GM19238 (cell line): ENCODE data around the gene ADH1C.
"Not testable (repeated sequence)": the region's sequence is repeated elsewhere in the genome, so short reads cannot be mapped to it uniquely, and the experiment has no call there.

Source experiments
- DNase-seq: peaks from one replicate; pipeline ENCODE4 v3.0.0; 2011; ENCODE audit warnings: low spot score; ENCODE audit not compliant: insufficient read length

The ADH1C gene

DNA sequence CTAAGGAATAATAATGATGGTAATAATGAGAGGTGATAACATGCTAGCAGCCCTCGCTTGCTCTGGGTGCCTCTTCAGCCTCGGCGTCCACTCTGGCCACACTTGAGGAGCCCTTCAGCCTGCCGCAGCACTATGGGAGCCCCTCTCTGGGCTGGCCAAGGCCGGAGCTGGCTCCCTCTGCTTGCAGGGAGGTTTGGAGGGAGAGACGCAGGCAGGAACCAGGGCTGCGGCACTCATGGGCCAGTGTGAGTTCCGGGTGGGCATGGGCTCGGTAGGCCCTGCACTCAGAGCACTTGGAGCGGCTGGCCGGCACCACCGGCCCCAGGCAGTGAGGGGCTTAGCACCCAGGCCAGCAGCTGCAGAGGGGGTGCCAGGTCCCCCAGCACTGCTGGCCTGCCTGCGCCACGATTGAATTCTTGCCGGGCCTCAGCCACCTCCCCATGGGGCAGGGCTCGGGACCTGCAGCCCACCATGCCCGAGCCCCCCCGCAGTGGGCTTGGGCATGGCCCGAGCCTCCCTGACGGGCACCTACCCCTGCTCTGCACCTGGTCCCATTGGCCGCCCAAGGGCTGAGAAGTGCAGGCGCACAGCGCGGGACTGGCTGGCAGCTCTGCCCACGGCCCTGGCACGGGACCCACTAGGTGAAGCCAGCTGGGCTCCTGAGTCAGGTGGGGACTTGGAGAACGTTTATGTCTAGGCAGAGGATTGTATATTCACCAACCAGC, 7.1 kb upstream of the ADH1C start:
- DNase-seq, result no peak

GRCh38 chr4:99357948-99358347, 5.4 kb upstream of the ADH1C start:
- no peak for DNase-seq

- DNase-seq, result peak; percentile 16
Measured at GRCh38 chr4:99356992-99357391, 4.4 kb upstream of the ADH1C start.

DNA sequence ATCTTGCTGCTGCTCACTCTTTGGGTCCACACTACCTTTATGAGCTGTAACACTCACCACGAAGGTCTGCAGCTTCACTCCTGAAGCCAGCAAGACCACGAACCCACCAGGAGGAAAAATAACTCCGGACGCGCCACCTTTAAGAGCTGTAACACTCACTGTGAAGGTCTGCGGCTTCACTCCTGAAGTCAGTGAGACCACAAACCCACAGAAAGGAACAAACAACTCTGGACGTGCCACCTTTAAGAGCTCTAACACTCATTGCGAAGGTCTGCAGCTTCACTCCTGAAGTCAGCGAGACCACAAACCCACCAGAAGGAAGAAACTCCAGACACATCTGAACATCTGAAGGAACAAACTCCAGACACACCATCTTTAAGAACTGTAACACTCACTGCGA, 3.6 kb upstream of the ADH1C start:
- not testable (repeated sequence) for DNase-seq

DNA sequence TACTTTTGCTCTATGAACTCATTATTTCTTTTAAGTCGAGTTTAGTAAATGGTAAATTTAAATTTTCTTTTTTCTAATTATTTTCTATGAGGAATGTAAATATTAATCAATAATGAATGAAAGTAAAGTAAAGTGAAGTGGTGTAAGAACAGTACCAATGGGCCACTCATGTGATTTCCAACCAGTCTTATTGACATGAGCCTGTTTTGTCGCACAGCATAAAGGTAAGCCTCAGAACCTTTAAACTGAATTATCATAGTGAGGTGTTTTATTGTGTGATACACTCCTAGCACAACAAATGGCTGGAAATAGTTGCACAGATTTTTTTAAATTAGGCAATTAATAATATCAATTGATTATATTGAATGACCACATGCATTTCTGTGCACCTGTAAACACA, 1.1 kb downstream of the ADH1C start:
- DNase-seq, result no peak

DNA sequence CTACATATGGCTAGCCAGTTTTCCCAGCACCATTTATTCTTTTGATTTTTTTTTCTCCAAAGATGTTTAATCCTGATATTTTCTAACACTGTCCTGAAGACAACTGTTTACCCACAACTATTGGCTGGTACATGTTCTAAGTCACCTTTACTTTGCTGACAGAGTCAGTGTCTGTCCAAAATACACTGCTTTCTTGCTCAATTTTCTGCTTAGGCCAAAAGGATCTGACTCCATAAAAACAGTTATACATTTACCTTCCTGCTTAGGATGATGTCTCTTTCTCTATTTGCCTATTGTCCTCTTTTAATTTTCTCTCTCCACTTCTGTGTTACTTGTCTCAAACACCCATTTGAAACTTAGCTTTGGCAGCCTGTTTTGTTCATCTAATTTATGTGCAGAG, 3.2 kb downstream of the ADH1C start:
- no peak for DNase-seq

DNA sequence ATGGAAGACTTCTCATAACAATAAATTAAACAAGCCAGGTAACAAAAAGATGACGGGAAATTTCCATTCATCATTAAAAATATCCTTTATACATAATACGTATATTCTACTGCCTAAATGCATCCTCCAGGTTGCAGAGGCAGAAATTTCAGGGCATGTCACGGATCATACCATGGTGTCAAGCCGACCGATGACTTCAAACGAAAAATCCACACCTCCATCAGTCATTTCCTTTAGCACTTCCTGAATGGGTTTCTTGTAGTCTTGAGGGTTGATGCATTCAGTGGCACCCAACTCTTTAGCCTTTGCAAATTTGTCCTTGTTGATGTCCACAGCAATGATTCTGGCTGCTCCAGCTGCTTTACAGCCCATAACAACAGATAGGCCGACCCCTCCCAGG, 9.9 kb downstream of the ADH1C start:
- DNase-seq, result not testable (repeated sequence)

GRCh38 chr4:99341426-99341825, 11.1 kb downstream of the ADH1C start:
- no peak for DNase-seq

DNA sequence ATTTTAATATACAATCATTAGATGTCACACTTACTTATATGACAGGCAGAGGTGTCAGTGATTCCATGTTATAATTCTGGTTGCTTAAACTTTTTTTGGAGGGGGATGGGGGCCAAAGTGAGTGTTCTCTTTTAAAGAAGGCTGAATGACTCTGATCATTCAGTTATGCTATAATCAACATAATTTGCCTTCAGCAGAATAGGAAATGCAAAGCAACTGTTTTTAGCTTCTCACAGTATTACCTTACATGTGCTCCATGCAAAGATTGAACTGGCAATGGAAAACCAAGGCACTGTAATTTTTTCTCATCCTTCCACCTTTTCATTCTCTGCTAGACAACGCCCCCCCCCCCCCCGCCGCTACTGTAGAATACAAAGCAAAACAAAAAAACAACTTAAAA, 13.4 kb downstream of the ADH1C start:
- no peak for DNase-seq

GRCh38 chr4:99336553-99336952, 16.0 kb downstream of the ADH1C start:
- DNase-seq, result no peak

GRCh38 chr4:99334880-99335279, 17.7 kb downstream of the ADH1C start:
- no peak for DNase-seq

DNA sequence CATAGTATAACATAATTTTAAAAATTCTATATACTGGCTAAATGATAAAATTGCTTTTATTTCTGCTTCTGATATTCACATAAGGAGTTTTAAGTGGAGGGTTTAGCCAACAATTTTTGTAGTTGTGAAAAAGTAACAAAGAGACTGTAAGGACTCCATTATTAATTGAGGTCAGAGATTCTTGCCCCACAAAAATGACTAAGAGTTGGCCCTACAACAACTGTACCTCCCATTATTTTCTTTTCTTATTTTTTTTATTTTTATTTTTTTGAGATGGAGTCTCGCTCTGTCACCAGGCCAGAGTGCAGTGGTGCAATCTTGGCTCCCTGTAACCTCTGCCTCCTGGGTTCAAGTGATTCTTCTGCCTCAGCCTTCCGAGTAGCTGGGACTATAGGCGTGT, 21.9 kb downstream of the ADH1C start:
- no peak for DNase-seq

GRCh38 chr4:99329876-99330275, 22.7 kb downstream of the ADH1C start:
- no peak for DNase-seq

DNA sequence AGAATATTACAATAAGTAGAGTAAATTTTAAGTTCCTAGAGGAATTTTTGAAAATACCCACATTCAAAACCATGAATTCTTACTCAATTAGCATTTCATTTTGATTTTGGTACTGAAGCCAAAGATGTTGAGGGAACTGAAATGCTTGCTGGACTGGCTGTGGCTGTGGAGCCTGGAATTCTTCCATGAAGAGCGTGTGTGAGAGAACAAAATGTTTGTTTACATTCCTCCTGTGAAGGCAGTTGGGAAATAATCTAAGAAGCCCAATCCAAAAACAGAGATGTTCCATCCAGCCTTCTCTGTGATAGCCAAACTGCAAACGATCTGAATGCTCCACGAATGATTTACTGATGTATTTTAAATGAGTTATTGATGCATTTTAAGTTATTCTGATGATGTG, 27.6 kb downstream of the ADH1C start:
- DNase-seq, result no peak

- DNase-seq, result no peak
Measured at GRCh38 chr4:99324361-99324760, 28.2 kb downstream of the ADH1C start.

DNA sequence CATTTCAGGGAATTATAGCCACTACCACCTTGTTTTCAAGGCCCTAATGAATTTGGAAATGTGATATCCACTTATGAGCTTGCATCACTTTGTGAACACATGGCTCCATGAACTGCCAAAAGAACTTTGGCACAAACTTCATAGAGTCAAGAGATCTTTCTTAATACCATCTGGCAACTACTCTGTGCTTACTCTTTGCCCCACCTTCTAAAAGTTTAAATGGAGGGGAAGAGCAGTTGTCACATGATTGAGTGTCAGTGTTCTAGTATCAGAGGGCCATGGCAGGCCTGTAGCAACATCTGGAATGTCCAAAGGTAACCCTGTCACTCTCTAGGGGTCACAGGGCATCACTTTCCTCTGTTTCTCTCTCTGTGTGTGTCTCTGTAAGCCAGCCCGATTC, 28.8 kb downstream of the ADH1C start:
- no peak for DNase-seq

GRCh38 chr4:99321241-99322191, 31.0 kb downstream of the ADH1C start, which contains the start of gene ADH1B:
Gene ADH1B (minus strand): TSS chr4:99321401. CDS start chr4:99321331, 70 bp downstream.
- DNase-seq, result no peak

DNA sequence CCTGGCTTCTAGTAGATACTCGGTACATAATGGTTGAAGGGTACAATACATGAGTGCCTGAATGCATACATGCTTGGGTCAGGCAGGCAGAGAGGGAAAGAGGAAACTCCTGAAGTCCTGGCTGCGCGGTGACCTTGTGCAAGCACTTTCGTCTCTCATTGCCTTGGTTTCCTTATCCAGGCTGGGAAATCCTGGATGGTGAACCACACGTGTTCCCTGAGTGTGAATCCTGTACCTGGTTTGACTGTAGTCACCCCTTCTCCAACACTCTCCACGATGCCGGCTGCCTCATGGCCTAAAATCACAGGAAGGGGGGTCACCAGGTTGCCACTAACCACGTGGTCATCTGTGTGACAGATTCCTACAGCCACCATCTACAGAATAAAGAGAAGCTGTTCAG, 34.7 kb downstream of the ADH1C start:
- not testable (repeated sequence) for DNase-seq

DNA sequence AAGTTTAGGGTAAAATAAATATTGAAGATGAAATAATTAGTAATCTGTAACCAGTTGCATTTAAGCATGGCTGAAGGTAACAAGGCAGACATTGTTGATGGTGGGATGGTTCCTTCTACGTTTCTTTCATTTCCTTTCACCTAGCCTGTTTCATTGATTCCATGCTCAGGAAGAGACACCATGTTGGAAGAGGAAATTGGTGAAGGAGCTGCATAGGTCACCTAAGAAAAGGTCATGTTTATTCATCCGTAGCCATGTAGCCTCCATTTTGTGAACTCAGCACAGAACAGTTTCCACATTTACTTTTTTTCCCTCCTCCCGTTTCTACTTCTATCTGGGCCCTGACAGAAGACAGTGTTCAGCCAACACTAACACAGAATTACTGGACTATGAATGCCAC, 35.2 kb downstream of the ADH1C start:
- no peak for DNase-seq

GRCh38 chr4:99315839-99316238, 36.7 kb downstream of the ADH1C start:
- DNase-seq, result no peak

DNA sequence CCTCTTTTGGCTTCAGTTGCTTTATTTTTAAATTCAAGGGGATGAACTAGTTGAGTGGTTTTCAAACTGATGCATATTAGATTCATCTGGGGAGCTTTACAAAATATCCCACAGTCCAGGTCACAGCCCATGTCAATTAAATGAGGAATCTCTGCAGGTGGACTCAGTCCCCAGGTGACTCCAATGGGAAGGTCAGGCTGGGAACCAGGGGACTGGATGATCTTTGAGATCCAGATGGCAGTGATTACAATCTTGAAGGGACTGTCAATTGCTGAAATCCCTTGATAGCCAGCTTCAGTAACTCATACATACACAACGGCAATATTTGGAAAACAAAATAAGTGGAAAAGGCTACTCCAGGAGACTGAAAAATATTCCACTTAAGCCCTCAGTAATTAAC, 38.3 kb downstream of the ADH1C start:
- no peak for DNase-seq

GRCh38 chr4:99310389-99310788, 42.2 kb downstream of the ADH1C start:
- no peak for DNase-seq
